GM18511 (cell line): ENCODE measurements around the gene MAP1A.
"Not testable (repeated sequence)": the region's sequence is repeated elsewhere in the genome, so short reads cannot be mapped to it uniquely, and the experiment has no call there.

Experiments
- ATAC-seq: cut with Tn5 transposase; IDR thresholded peaks from one replicate; pipeline ENCODE4 v1.9.1; 2021; ENCODE audit warnings: mild to moderate bottlenecking, moderate library complexity; ENCODE audit not compliant: unreplicated experiment

The MAP1A gene

DNA sequence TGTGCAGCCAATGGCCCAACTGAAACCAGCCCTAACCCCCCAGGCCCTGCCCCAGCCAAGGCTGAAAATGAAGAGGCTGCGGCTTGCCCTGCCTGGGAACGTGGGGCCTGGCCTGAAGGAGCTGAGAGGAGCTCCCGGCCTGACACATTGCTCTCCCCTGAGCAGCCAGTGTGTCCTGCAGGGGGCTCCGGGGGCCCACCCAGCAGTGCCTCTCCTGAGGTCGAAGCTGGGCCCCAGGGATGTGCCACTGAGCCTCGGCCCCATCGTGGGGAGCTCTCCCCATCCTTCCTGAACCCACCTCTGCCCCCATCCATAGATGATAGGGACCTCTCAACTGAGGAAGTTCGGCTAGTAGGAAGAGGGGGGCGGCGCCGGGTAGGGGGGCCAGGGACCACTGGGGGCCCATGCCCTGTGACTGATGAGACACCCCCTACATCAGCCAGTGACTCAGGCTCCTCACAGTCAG is 11.2 kb downstream of the MAP1A start:
- ATAC-seq: no peak

DNA sequence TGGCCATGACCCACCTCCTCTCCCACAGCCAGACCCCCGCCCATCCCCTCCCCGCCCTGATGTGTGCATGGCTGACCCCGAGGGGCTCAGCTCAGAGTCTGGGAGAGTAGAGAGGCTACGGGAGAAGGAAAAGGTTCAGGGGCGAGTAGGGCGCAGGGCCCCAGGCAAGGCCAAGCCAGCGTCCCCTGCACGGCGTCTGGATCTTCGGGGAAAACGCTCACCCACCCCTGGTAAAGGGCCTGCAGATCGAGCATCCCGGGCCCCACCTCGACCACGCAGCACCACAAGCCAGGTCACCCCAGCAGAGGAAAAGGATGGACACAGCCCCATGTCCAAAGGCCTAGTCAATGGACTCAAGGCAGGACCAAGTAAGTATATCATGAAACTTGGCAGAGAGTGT is 11.7 kb downstream of the MAP1A start:
- ATAC-seq: no peak

- no peak for ATAC-seq
Observed at GRCh38 chr15:43529587-43530345, 12.4 kb downstream of the MAP1A start.

GRCh38 chr15:43531018-43531670 is 13.7 kb downstream of the MAP1A start:
- ATAC-seq: no peak

- ATAC-seq: not testable (repeated sequence)
Observed at GRCh38 chr15:43532826-43533225, 15.4 kb downstream of the MAP1A start.

DNA sequence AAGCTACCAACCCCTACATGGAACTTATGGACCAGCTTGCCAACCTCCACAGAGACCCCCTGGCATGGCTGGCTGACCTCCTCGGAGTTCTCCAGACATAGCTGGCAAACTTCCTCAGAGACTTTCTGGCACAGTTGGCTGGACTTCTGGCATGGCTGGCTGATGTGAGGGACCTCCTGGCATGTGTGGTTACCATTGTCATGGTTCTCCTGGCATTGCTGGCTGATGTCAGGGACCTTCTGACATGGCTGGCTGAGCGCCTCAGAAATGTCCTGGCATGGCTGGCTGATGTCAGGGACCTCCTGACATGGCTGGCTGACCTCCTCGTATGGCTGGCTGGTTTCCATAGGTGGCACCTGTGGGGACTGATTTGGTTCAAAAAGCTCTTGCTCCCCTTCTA is 17.5 kb downstream of the MAP1A start:
- ATAC-seq: no peak

GRCh38 chr15:43538091-43538490 is 20.7 kb downstream of the MAP1A start:
- ATAC-seq: no peak

- no peak for ATAC-seq
Observed at GRCh38 chr15:43541785-43542184, 24.4 kb downstream of the MAP1A start.

DNA sequence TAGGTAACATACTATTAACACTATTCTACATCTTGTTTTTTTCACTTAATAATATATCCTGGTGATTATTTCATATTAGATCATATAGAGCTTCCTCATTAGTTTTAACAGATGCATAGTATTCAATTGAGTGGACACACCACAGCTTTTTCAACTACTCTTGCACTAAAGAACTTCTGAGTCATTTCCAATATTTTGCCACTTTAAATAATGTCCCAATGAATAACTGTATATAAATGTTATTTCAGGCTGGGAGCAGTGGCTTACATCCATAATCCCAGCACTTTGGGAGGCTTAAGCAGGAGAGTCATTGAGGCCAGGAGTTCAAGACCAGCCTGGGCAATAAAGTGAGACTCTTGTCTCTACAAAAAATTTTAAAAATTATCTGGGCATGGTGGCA is 26.9 kb downstream of the MAP1A start:
- no peak for ATAC-seq

DNA sequence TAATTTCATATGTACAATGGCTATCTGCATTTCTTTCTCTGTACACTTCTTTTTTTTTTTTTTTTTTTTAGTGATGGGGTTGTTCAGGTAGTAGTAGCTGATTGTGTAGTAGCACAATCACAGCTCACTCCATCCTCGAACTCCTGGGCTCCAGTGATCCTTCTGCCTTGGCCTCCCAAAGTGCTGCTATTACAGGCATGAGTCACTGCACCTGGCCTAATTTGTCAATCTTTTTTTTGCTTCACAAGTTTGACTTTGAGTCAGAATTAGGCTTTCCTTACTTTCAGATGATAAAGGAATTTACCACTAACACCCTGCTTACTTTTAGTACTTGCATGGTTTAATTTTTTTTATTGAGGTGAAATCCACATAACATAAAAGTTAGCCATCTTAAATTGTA is 28.0 kb downstream of the MAP1A start:
- ATAC-seq: no peak

- no peak for ATAC-seq
Observed at GRCh38 chr15:43547539-43547938, 30.1 kb downstream of the MAP1A start.

DNA sequence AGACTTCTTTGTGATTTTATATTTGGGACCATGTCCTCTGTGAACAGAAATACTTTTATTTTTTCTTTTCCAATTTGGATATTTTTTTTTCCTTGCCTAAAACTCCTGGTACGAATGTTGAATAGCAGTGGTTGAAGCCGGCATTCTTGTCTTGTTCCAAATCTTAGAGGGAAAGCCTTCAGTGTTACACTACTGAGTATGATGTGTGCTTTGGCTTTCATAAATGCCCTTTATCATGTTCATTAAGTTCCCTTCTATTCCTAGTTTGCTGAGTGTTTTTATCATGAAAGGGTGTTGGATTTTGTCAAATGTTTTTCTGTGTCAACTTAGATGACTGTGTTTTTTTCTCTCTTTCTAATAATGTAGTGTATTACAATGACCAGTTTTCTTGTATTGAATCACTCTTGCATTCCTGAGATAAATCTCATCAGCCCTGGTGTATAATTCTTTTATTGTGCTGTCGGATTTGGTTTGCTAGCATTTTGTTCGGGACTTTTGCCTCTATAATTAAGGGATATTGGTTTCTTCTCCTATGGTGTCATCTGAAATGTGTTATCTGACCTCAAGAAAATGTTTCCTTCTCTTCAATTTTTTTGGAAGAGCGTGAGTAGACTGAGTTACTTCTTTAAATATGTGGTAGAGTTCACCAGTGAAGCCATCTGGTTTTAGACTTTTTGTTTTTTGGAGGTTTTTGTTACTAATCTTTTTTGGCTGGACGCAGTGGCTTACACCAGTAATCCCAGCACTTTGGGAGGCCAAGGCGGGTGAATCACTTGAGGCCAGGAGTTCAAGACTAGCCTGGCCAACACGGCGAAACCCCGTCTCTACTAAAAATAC is 33.3 kb downstream of the MAP1A start:
- ATAC-seq: no peak

- no peak for ATAC-seq
Observed at GRCh38 chr15:43552256-43552655, 34.8 kb downstream of the MAP1A start.

DNA sequence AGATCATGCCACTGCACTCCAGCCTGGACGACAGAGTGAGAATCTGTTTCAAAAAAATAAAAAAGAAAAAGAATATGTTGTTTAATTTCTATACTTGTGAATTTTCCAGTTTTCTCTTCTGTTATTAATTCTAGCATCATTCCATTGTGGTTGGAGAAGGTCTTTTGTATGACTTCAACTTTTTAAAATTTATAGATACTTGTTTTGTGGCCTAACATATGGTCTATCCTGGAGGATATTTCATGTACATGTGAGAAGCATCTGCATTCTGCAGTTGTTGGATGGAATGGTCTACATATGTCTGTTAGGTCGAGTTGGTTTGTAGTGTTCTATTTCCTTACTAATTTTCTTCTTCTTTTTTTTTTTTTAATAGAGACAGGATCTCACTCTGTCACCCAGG is 35.6 kb downstream of the MAP1A start:
- no peak for ATAC-seq

GRCh38 chr15:43562753-43563152 is 45.3 kb downstream of the MAP1A start:
- ATAC-seq: not testable (repeated sequence)

DNA sequence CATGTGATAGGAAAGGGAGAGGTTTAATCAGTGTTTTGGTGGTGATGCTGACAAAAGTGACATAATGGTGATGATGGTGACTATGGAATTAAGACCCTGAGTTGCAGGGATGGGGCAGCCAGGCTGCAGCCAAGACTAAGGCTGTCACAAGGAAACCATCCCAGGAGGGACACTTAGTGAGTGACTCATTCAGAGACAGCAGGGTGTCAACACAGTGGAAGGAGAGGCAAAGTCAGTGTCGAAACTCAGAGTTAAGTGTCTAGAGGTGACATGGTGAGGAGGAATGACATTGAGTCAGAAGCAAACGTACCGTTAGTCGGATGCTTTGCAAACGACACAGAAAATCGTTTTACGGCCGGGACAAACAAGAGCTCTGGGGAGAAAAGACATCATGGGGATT is 46.4 kb downstream of the MAP1A start:
- ATAC-seq: not testable (repeated sequence)

- ATAC-seq: not testable (repeated sequence)
Observed at GRCh38 chr15:43566615-43567014, 49.2 kb downstream of the MAP1A start.

- not testable (repeated sequence) for ATAC-seq
Observed at GRCh38 chr15:43574607-43575006, 57.2 kb downstream of the MAP1A start.
